Prostate gland (tissue), 2 donors: ENCODE data around the gene DNAJC27. TPM values are rescaled to one million over a fixed set of nuclear protein-coding genes. Genes with fewer than 3 reads are reported as not detected.

Source experiments
- DNase-seq: peaks from one replicate; pipeline ENCODE4 v3.0.0-alpha.2; 2019; ENCODE audit warnings: low spot score
- H3K27ac ChIP-seq, 2 donors: fragments of 200-600 bp; sonication (generic); 2 replicates each; pipeline ENCODE4 v1.5.1; 2017 to 2019
- H3K27me3 ChIP-seq: fragments of 200-600 bp; sonication (generic); replicated peaks from 2 replicates; pipeline ENCODE4 v1.5.1; 2019; ENCODE audit not compliant: insufficient read depth
- H3K36me3 ChIP-seq, 2 donors: fragments of 200-600 bp; sonication (generic); 1 replicate in 1 of 2; 2 replicates in 1 of 2; pipeline versions ENCODE4 v1.5.1 to v1.8.1; 2017 to 2019
- H3K4me1 ChIP-seq: fragments of 200-600 bp; sonication (generic); replicated peaks from 2 replicates; pipeline ENCODE4 v1.5.1; 2019
- H3K4me3 ChIP-seq, 2 donors: fragments of 200-600 bp; sonication (generic); 2 replicates each; pipeline ENCODE4 v1.5.1; 2017 to 2019
- H3K9me3 ChIP-seq: fragments of 200-600 bp; sonication (generic); 2 replicates; pipeline ENCODE4 v1.5.1; 2017
- CTCF ChIP-seq, 4 experiments: fragments of 200-600 bp in 2 of 4; fragments of 450-650 bp in 2 of 4; sonication (generic) in 2 of 4; IDR thresholded peaks; 1 replicate in 3 of 4; 2 replicates in 1 of 4; pipeline ENCODE4 v1.5.1; 2016 to 2019; ENCODE audit warnings: antibody characterized with exemption in 4 of 4, mild to moderate bottlenecking in 2 of 4, moderate library complexity in 2 of 4
- POLR2A ChIP-seq: fragments of 450-650 bp; IDR thresholded peaks from one replicate; pipeline ENCODE4 v1.6.1; 2016; ENCODE audit warnings: antibody characterized with exemption, mild to moderate bottlenecking
- POLR2AphosphoS5 ChIP-seq: sonication (generic); formaldehyde crosslinking; IDR thresholded peaks from one replicate; pipeline ENCODE4 v1.6.1; 2017; ENCODE audit warnings: antibody characterized with exemption
- WGBS: methylation state at CpG from one replicate; pipeline ENCODE4 v1.1.5; 2018; 5-methylcytosine and 5-hydroxymethylcytosine counted together
- intact Hi-C: fragments of 100-400 bp; cut with DNase I; formaldehyde crosslinking; loops from one replicate; pipeline ENCODE4 v1.14.2; 2022
- total RNA-seq, 2 donors: library from RNA; depleted of rRNA; stranded (reverse); fragments of >200 nt; gene quantifications; one replicate each; pipeline ENCODE4 v1.1.0, GENCODE V29; 2016

Gene DNAJC27
- total RNA-seq, 2 donors from 2014 or later = 3.0 to 9.2 TPM

GRCh38 chr2:24955921-24956320, 15.8 kb downstream of the DNAJC27 start:
- no peaks in the 10 kb centered on the region for H3K27me3 ChIP-seq
- H3K4me3 ChIP-seq = no peak overlapping the region
- peaks cover 0 to 15% of the 10 kb centered on the region in 2 donors for H3K36me3 ChIP-seq
- H3K9me3 ChIP-seq = no peaks in the 10 kb centered on the region
- TF ChIP-seq CTCF (IDR thresholded peaks at IDR 0.05) = no peak
- no peak for TF ChIP-seq POLR2A
- no peak for TF ChIP-seq POLR2AphosphoS5
- H3K27ac ChIP-seq = no peak overlapping the region
- H3K4me1 ChIP-seq = no peaks in the 10 kb centered on the region
- no peak for DNase-seq
- intact Hi-C loops = no loop called here

- TF ChIP-seq POLR2A = no peak
- TF ChIP-seq POLR2AphosphoS5 = no peak
- TF ChIP-seq CTCF (IDR thresholded peaks at IDR 0.05) = no peak
- H3K27ac ChIP-seq = no peak overlapping the region
- DNase-seq = no peak
- no peak overlapping the region for H3K4me3 ChIP-seq
- H3K27me3 ChIP-seq = no peaks in the 10 kb centered on the region
- peaks cover 0 to 15% of the 10 kb centered on the region in 2 donors for H3K36me3 ChIP-seq
- intact Hi-C loops = no loop called here
- H3K9me3 ChIP-seq = no peaks in the 10 kb centered on the region
- no peaks in the 10 kb centered on the region for H3K4me1 ChIP-seq
These were observed 16.5 kb downstream of the DNAJC27 start for GRCh38 chr2:24955232-24955631.

- intact Hi-C loops = no loop called here
- H3K27me3 ChIP-seq = no peaks in the 10 kb centered on the region
- no peak for DNase-seq
- H3K4me3 ChIP-seq = no peak overlapping the region
- H3K27ac ChIP-seq = no peak overlapping the region
- no peaks in the 10 kb centered on the region for H3K4me1 ChIP-seq
- no peaks in the 10 kb centered on the region for H3K9me3 ChIP-seq
- TF ChIP-seq POLR2A (no peak), POLR2AphosphoS5 (no peak), CTCF (IDR thresholded peaks at IDR 0.05) (no peak)
- peaks cover under 1 to 2% of the 10 kb centered on the region in 2 donors for H3K36me3 ChIP-seq
- 93% methylated on average over 7 of the region's 7 CpGs for WGBS
These were observed 21.7 kb downstream of the DNAJC27 start for GRCh38 chr2:24950102-24950501.

GRCh38 chr2:24948506-24948905, 23.2 kb downstream of the DNAJC27 start:
- Histone ChIP-seq H3K4me3 (no peak overlapping the region), H3K27me3 (no peaks in the 10 kb centered on the region), H3K27ac (no peak overlapping the region), H3K36me3 (peaks cover 0 to 2% of the 10 kb centered on the region in 2 donors), H3K9me3 (no peaks in the 10 kb centered on the region), H3K4me1 (no peaks in the 10 kb centered on the region)
- intact Hi-C loops = no loop called here
- 91% methylated on average over 6 of the region's 6 CpGs for WGBS
- DNase-seq = no peak
- TF ChIP-seq POLR2A (no peak), POLR2AphosphoS5 (no peak), CTCF (IDR thresholded peaks at IDR 0.05) (no peak)

- Histone ChIP-seq H3K4me1 (no peaks in the 10 kb centered on the region), H3K4me3 (no peak overlapping the region), H3K36me3 (peaks cover 0 to 2% of the 10 kb centered on the region in 2 donors), H3K9me3 (no peaks in the 10 kb centered on the region), H3K27me3 (no peaks in the 10 kb centered on the region), H3K27ac (no peak overlapping the region)
- TF ChIP-seq POLR2A (no peak), CTCF (IDR thresholded peaks at IDR 0.05) (no peak), POLR2AphosphoS5 (no peak)
- 64% methylated on average over 3 of the region's 3 CpGs for WGBS
- no peak for DNase-seq
- intact Hi-C loops = no loop called here
These were observed 24.1 kb downstream of the DNAJC27 start for GRCh38 chr2:24947561-24948157.
